H1 (cell line): Measurements from ENCODE around the gene ADPRHL1. TPM values are rescaled to one million over a fixed set of nuclear protein-coding genes. Genes with fewer than 3 reads are reported as not detected.

Source experiments
- CHD2 ChIP-seq: IDR thresholded peaks from 2 replicates; pipeline ENCODE4 v1.6.1; 2012; ENCODE audit warnings: low read length, improper control_type of control experiment
- PHF8 ChIP-seq: fragments of 200-600 bp; sonication (generic); conservative IDR thresholded peaks from 2 replicates; pipeline ENCODE4 v1.7.1; 2012; ENCODE audit warnings: low read depth, mild to moderate bottlenecking, inconsistent platforms, low read length, moderate library complexity
- polyA plus RNA-seq, 7 experiments: library from polyadenylated mRNA; depleted of rRNA in 3 of 7; stranded (reverse) in 5 of 7; unstranded in 2 of 7; fragments of >200 nt in 5 of 7; fragments of 200-250 nt in 2 of 7; gene quantifications; 1 replicate in 5 of 7; 2 replicates in 1 of 7; 4 replicates in 1 of 7; pipeline versions ENCODE4 v1.2.1 to v1.2.3, GENCODE V29; 2011 to 2013; ENCODE audit warnings: missing spikeins in 2 of 7, mixed read lengths in 2 of 7
- total RNA-seq: library from RNA; stranded (reverse); fragmentation: NEBNext Ultra II Directional; extraction: Animal tissue kit (Norgen Biotek cat#: 25700); gene quantifications from 2 replicates; pipeline ENCODE4 v1.2.1, GENCODE V29; 2021

The ADPRHL1 gene
- total and polyA plus RNA-seq, 2 of the 8 experiments (the other 6 are each of a cell fraction or from before 2014, with no cell fraction given) = 0.74 to 1.7 TPM

GRCh38 chr13:113420833-113421600 is 32.3 kb downstream of the ADPRHL1 start (continued):
- TF ChIP-seq CHD2 (no peak), PHF8 (no peak)
- TF ChIP-seq, all 59 proteins: peak for 0
